ENCODE data around the gene ATP9B.
"Not testable (repeated sequence)": the region's sequence is repeated elsewhere in the genome, so short reads cannot be mapped to it uniquely, and the experiment has no call there.

Gene ATP9B

DNA sequence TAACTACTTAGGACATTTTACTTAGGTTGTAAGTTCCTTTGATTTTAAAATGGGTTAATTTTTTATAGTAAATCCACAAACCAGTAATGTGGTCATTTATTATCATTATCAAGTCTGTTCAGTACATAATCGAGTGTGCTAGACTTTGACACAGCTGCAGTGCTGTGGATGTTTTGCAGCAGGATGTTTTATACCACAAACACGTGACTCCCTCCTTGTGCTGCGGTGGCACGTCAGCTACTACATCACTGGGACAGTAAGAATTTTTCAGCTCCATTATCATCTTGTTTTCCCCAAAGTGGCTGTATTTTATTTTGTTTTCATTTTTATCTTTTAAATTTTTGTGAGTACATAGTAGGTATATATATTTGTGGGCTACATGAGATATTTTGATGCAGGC is 70.0 kb downstream of the ATP9B start:
- no peak for DNase-seq

DNA sequence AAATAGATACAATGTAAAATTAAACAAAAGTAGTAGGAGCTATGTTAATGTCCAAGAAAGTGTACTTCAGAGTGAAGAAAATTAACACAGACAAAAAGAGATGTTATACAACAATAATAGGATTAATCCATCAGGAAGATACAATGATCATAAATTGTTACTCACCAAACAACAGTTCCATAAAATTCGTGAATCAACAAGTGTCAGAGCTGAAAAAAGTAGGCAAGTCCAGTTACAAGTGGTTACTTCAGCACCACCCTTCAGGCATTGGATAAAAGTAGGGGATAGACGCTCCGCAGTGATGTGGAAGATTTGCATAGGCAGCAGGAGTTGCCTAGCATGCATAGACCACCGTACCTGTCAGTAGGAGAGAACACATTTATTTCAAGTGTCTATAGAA is 77.8 kb downstream of the ATP9B start:
- no peak for DNase-seq

DNA sequence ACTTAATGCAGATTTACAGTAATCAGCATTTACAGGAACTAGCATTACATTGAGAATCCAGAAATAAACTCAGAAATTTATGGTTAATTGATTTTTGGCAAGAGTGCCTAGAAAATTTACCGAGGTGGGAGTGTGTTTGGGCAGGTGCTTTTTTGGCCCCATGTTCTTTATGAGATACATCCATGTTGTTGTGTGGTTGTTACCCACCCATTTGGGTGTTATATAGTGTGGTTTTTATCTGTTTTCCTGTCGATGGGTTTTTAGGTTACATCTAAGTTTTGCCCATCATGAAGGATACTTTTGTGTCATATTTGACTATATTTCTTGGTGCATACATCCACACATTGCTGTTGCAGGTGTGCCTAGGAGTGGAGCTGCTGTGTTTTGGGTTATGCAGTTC is 82.0 kb downstream of the ATP9B start:
- no peak for DNase-seq

DNA sequence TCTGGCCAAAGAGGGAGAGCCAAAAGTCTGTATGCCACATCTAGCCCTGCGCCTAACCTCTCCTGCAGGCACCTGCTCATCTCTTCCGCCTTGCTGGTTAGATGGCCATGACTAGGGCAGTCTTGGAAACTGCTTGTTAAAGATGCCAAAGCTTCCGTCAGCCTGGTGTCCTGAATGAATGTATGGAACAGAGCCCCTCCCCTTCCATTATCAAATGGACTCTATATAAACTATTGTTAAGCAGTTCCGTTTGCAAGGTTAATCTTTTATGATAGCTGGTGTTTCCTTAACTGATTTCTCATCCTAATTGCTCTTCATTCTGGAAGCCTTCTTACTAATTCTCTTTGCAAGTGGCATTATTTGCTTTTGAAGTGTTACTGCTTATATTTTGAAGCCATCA is 87.1 kb downstream of the ATP9B start:
- DNase-seq: peak in 1 of 4 experiments; percentile 3

DNA sequence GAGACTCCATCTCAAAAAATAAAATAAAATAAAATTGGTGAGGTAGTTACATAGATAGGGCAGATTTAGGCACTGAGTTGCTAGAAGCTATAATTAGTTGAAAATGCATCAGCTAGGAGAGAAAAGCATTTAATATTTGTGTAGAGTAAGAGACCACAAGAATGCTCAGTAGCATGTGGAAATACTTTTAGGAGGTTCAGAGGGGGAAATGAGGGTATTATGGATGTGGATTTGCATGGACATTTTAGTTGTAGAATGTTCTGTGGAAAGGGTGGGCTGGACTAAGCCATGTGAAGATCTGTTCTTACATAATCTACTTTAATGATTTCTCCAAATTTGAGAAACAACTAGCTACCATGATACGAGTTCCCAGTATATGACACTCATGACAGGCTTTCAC is 95.5 kb downstream of the ATP9B start:
- DNase-seq: no peak

DNA sequence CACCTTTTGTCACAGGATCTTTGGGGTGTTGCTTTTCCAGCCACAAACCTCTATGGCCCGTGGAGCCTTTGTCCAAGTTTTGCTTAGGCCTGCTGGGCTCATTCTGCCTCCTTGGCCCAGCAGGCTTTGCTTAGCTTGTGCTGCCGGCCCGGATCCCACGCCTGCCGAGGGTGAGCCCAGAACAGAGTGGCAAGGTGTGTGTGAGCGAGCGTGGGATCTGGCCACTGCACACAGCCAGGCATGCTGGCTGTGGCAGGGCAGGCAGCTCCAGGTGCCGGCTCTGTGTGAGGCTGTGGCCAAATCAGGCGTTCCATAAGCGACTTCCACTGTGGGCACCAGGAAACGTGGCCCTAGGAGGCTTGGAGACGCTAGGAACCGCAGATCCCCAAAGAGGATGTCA is 97.5 kb downstream of the ATP9B start:
- DNase-seq: no peak

DNA sequence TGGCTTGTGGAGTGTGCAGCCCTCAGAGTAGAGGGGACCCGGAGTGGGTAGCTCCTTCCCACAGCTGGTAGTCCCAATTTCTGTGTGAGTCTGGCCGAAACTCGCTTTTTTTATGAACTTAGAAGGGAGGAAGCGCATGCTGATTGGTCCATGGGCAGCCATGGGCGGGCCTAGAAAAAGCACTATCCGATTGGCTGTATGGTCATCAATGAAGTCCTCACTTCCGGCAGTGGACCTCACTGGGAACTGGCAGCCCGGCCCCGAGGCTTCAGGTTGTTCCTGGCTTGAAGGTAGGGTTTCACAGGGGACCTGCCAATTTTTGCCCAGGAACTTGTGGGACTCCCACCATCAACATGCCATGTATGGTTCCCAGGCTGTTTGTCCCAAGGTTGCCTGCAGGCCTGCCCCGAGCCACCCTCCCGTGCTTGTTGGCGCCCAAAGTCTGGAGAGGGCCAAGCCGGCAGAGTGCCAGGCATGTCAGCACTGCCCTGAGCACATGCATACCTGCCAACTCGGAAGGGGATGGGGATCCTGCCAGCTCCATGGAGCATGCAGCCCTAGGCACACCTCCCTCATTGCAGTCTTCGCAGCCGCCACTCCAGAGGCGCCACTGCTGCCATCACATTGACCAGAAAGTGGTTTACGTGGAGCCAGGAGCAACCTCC is 98.5 kb downstream of the ATP9B start:
- DNase-seq: no peak

DNA sequence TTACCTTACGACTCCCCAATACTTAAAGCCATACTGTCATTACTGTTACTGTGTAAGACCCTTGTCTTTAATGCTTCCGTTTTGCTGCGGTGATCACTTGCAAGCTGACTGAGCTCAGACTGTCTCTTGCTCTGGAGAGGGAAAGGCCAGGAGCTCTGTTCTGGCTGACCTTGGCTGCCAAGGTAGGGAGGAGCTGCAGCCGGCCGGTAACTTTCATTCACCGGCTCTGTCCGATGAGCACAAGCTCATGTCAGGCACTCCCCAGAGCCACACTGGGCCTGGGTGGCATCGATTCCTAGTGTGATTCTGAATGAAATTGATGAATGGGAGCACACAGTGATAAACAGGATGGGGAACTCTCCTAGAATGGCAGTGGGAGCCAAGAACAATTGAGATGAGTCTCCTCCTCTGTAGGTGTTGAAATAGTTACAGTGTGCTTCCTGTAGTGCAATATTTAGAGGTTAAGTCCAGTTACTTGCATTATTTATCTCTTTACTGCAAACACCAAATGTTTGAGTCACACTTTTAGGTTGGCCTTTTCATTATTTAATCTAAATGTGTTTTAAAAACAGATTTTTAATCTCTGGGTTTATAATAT is 100.9 kb downstream of the ATP9B start:
- DNase-seq: peak; percentile 24 to 63 (median 48)

DNA sequence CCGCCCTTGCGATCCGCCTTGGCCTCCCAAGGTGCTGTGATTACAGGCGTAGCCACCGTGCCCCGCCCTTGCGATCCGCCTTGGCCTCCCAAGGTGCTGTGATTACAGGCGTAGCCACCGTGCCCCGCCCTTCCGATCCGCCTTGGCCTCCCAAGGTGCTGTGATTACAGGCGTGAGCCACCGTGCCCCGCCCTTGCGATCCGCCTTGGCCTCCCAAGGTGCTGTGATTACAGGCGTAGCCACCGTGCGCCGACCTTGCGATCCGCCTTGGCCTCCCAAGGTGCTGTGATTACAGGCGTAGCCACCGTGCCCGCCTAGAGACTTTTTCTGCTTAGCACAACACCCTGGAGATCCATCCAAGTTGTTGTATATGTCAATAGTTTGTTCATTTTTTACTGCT is 103.1 kb downstream of the ATP9B start:
- not testable (repeated sequence) for DNase-seq

DNA sequence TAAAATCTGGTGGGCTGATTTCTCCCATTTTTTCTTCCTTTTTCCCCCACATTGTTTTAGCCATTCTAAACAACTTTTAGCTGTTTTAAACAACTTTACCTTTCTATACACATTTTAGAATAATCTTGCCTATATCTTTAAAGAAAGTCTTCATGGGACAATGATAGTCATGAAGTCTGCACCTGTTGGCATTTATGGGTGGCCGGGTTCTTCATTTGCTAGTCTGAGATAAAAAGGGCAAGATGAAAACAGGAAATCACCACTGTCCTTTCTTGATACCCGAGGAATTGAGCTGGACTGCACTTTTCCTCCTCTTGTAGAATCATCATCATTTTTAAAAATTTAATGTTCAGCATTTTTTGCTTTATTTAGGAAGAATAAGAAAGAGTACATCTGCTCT is 104.5 kb downstream of the ATP9B start:
- no peak for DNase-seq

DNA sequence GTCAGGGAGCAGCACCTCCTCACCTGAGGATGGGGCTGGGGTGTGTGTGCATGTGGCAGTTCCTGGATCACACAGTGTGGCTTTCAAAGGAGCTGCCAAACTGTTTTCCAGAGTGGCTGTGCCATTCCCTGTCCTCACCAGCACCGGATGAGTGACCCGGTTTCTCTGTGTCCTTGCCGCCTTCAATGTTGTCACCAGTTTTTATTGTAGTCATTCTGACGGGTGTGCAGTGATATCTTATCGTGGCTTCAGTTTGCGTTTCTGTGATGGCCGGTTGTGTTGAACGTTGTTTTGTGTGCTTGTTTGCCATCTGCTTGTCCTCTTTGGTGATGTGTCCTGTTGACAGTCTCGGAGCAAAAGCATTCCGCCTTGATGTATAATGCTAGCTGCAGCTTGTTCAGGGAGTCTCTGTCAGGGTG is 108.9 kb downstream of the ATP9B start:
- DNase-seq: no peak

DNA sequence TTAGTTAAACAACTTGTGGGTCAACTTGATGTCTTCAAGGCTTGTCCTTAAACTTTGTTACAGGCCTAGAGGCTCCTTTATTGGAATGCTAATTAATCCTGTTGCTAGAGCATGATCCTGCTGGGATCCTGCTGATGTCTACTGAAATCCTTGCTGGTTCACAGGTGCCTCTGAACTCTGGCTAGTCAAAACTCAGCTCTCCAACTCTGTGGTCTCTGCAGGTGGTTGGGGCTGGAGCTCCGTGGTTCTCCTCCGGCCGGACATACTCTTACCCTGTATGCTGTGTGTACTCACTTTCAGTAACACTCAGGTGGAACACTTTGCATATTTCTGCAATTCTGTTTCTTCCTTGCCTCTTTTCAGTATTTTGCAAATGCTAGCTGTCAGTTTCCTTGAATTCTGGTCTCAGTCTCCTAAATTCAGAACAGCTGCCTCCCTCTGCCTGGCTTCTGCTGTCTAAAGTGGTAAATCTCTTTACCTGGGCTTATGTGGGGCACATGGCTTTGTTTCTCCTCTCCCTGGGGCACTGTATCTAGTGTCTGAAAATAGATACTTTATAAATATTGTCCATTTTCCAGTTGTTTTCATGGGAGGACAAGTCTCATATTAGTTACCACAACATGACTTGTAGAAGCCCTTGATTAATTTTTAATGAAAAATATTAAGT is 113.0 kb downstream of the ATP9B start:
- DNase-seq: no peak

DNA sequence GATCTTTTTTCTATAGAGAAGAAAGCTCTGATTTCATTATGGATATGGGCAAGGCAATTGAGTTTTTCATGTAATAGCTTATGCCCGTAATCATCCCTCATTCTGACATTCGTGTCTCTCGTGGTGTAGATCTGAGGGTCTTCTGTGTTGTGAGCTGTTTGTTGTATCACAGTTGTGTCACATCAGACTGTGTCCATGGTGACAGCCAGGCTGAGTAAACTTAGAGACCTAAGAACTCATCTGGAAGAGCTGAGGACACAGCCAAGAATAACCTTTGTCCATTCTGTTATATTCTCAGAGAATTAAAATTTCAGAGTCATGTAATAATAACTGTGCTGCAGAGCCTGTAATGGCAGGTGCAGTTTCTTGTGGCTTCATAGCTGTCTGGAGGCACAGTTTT is 116.5 kb downstream of the ATP9B start:
- no peak for DNase-seq

DNA sequence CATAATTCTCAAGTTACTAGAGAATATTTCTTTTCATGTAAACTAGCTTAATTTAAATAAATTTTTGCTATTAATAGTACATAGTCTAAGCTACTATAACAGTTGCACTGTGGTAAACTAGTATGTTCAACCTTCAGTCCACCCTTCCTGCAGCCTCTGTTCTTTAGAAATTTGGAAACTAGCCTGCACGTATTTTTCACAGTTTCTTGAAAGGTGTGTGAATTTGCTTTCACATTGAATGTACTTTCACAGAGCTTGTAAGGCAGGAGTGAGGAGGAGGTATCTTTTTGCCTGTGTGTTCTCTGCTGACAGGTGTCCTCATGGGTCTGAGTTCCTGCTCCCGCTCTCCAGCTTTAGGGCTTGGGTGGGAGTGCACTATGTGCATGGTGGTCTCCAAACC is 117.5 kb downstream of the ATP9B start:
- no peak for DNase-seq

DNA sequence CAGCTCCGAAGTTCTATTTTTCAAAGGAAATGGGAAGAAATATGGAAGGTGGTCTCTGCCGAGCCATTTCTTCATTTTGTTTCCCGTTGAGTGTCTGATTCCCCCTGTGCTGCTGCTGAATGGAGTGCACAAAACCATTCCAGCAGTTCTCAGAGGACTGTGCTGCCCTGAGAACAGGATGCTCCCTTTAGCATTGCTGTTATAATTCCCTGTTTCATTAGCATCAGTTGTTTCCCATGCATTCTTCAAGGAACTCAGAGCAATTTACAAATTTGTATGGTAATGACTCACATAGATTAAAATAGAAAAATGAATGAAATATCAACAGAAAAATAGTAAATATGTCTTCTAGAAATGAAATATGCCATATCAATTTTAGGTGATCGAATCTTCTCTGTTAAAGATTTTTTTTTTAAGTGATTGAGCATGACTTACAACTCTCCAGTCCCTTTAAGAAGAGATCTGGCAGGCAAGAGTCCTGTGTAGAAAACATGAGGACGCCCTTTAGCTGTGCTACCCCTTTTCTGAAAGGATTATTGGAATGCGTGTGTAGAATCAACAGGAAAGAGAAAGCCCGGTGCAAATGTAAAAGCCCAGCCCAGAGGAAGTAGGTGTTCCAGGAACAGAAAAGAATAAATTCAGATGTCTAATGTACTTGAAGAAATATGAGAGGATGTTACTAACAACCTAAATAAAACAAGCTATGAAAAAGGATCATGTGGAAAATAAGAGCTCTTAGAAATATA is 118.5 kb downstream of the ATP9B start:
- DNase-seq: no peak

DNA sequence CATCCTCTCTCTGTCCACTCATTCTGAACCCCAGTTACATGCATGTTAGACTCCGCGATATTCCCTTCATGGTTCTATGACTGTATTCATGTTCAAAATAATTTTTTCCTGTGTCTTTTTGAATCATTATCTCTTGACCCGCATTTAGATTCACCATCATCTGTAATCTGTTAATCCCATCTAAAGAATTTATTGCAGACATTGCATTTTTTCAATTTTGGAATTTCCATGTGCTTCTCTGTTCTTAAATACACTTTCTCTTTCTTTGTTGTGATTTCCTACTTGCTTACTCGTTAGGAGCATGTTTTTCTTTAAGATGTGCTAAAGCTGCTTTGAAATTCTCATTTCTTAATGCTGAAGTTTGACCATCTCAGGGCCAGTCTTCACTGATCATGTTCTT is 122.2 kb downstream of the ATP9B start:
- DNase-seq: no peak

DNA sequence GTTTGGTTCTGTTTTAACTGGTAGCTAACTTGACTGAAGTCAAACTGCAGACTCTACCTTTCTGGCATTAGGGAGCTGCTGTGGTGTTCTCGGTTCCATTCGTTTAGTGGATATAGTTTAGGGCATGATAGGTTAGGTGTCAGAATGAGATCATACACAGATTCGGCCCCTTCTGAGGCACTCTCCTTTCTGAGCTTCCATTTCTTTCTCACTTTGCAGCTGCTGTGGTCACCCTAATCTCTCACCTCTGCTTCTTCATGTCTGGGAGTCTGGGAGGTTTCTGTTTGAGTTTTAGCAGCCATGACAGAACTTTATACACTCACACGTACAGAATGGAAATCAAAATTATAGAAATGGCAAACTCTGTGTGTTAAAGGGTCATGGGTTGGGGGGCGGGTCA is 122.8 kb downstream of the ATP9B start:
- DNase-seq: no peak

DNA sequence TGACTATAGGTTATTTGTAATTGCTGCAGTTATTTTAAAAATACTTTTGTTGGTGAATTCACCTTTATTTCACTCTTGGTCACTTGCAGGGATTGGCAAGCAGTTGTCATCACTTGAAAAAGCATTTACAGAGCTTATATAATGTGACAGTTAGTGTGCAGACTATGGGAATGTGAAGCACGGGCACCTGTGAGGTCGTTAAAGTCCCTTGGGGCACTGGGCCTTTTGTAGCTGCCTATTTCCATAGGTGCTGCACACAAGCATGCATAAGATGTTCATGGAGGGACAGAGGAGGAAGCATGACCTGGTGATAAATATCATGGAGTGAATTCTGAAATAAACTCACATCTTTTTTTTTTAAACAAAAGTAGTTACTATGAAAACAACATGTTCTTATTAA is 124.6 kb downstream of the ATP9B start:
- DNase-seq: no peak

DNA sequence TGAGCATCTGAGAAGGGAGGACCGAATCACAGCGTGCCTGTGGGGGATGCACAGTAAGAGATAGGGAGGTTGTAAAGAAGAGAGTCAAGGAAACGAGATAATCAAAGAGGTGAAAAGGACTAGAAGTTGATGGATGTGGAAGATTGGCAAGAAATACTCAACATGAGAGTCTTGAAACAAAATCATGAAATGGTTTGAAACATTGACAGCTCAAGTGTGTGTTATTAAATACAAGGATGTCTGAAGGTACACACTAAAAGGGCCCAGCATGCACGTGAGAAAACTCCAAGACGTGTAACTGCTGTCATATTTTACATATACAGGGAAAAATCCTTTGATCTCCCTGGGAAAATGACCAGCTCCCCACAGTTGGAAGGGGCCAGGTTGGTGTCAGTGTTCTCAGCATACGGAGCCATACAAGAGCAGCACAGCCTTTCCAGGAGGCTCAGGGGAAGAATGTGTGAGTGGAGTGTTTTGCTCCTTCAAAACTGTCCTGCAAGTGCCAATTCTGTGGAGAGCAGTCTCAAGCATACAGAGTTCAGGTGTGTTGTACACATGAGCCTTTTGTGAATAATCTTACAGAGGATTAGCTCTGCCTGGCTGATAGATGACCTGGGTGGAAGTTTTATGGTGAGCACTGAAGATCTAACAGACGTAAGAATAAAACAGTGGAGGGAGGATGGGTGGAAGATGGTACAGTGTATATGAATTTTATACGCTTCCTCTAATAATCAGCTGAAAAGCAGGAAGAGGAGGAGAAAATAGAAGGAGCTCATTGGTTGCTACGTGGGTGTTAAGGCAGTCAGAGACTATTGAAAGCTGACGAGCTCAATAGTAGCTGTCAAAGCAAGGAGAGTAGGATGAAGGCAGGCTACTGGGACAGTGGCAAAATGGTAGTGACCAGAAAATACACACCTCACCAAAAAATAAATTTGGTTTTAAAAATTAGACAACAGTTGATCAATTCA is 126.8 kb downstream of the ATP9B start:
- DNase-seq: no peak

DNA sequence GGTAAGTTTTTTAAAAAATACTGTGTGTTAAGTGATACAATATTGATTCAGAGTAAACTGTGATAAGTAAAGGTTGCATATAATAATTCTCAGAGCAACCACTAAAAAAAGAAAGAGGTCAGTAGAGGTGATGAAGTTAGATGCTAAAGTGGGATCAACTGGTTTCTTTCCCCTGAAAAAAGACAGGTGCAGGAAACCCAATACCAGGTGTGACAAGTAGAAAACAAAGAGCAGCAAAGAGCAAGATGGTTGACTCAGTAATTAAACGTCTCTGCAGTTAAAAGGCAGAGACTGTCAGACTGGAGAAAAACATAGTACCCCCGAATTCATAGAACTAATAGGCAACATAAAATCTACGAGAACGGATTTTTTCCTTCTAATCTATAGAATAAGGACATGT is 128.3 kb downstream of the ATP9B start:
- no peak for DNase-seq

DNA sequence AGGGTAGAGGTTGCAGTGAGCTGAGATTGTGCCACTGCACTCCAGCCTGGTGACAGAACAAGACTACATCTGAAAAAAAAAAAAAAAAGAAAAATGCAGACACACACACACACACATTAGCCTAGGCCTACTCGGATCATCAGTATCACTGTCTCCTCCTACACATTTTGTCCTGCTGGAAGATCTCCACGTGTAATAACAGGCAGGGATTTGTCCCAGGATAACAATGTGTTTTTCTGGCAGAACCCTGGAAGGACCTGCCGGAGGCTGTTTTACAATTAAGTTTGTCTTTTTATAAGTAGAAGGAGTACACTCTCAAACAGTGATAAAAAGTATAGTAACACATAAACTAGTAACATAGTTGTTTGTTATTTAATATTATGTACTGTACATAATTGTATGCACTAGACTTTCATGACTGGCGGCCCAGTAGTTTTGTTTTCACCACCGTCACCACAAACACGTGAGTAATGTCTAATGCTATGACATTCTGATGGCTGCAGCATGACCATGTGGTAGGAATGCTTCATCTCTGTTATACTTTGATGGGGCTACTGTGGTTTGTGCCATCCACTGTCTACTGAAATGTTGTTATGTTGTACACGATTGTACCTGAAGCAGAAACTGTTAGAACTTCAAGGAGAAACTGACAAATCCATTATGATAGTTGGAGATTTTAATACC is 130.6 kb downstream of the ATP9B start:
- no peak for DNase-seq

All from suppressor macrophage (primary cell).